ENCODE measurements around the gene KLHDC7A.

DNA sequence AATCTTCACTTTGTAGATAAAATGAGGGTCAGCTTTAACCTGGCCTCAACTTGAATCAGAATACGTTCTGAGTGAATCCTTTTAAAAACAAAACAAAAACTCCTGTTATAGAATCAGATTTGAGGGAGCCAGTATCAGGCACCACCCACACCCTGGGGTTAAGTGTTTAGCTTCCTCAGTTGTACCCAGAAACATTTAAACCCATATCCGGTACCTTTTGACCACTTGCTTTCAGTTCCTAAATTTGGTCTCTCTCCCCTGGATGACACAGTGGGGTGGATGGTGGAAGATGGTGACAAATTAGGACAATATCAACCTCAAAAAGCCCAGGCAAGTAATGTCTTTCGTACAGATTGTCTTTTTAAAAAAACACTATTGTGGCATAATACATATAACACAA lies 10.4 kb downstream of the KLHDC7A start:
- TF ChIP-seq, protein P1, sequence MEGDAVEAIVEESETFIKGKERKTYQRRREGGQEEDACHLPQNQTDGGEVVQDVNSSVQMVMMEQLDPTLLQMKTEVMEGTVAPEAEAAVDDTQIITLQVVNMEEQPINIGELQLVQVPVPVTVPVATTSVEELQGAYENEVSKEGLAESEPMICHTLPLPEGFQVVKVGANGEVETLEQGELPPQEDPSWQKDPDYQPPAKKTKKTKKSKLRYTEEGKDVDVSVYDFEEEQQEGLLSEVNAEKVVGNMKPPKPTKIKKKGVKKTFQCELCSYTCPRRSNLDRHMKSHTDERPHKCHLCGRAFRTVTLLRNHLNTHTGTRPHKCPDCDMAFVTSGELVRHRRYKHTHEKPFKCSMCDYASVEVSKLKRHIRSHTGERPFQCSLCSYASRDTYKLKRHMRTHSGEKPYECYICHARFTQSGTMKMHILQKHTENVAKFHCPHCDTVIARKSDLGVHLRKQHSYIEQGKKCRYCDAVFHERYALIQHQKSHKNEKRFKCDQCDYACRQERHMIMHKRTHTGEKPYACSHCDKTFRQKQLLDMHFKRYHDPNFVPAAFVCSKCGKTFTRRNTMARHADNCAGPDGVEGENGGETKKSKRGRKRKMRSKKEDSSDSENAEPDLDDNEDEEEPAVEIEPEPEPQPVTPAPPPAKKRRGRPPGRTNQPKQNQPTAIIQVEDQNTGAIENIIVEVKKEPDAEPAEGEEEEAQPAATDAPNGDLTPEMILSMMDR (IDR thresholded peaks at IDR 0.05): no peak
- TF ChIP-seq POLR2A (IDR thresholded peaks at IDR 0.05): no peak

All from suprapubic skin (tissue), 3 donors.